NB4 (cell line): ENCODE measurements around the gene SPSB3.

ENCODE experiments used
- CTCF ChIP-seq: IDR thresholded peaks from one replicate; pipeline ENCODE4 v1.5.1; 2012; ENCODE audit warnings: low read depth, low read length
- MAX ChIP-seq: IDR thresholded peaks from 2 replicates; pipeline ENCODE4 v1.6.1; 2011; ENCODE audit warnings: low read depth, low read length
- MYC ChIP-seq: IDR thresholded peaks from 2 replicates; pipeline ENCODE4 v1.6.1; 2011; ENCODE audit warnings: low read depth, low read length
- POLR2A ChIP-seq: IDR thresholded peaks from 2 replicates; pipeline ENCODE4 v1.6.1; 2011; ENCODE audit warnings: mild to moderate bottlenecking; ENCODE audit not compliant: insufficient read length; ENCODE audit errors: extremely low read depth

GRCh38 chr16:1768061-1768766 lies 14.2 kb downstream of the SPSB3 start:
- no peak for TF ChIP-seq CTCF
- no peak for TF ChIP-seq POLR2A
- no peak for TF ChIP-seq MAX
- TF ChIP-seq MYC, result no peak
